HepG2 (cell line): ENCODE data around the gene PARS2. TPM values are rescaled to one million over a fixed set of nuclear protein-coding genes. Genes with fewer than 3 reads are reported as not detected.

Source experiments
- ATAC-seq: fragments of 200-7000 bp; cut with Tn5 transposase; 3 replicates; pipeline ENCODE4 v1.9.1; 2020; ENCODE audit warnings: mild to moderate bottlenecking, moderate library complexity
- BruUV-seq: library from RNA; stranded (reverse); fragments of 400-500 nt; replicated peaks from 2 replicates; lab custom pipeline; 2021; lab: Mats Ljungman, UMichigan
- CTCF ChIA-PET: fragments of 300-600 bp; formaldehyde crosslinking; extraction: SDS; loops from one replicate; lab custom pipeline; 2021; ENCODE audit warnings: low total read pairs, inconsistent platforms, low intra/inter-chr PET ratio; lab: Yijun Ruan, JAX
- POLR2A ChIA-PET: fragments of 350-600 bp; sonication (Branson Sonifier 250); formaldehyde crosslinking; loops from one replicate; lab custom pipeline; 2020; ENCODE audit warnings: antibody characterized with exemption, inconsistent platforms; lab: Yijun Ruan, JAX
- DNase-seq: peaks from one replicate; pipeline ENCODE4 v3.0.0-alpha.2; 2015; ENCODE audit warnings: low spot score
- FAIRE-seq: peaks from 3 replicates; lab custom pipeline; 2011; peaks lifted over from hg19 to GRCh38; lab: Jason Lieb, UNC
- H2AFZ ChIP-seq: one replicate; pipeline ENCODE4 v1.6.1; 2011; ENCODE audit warnings: low read length, inconsistent platforms
- H3K27ac ChIP-seq: fragments of 300-600 bp; 3 replicates; pipeline ENCODE4 v1.8.0; 2011; ENCODE audit warnings: mixed run types, mild to moderate bottlenecking, mixed read lengths, low read length, inconsistent platforms; ENCODE audit not compliant: insufficient read depth; ENCODE audit errors: extremely low read length
- H3K27me3 ChIP-seq, 2 experiments: fragments of 200-600 bp in 1 of 2; 2 replicates in 1 of 2; 3 replicates in 1 of 2; pipeline versions ENCODE4 v1.6.0 to v1.8.0; 2011; ENCODE audit warnings: low read length in 2 of 2, mild to moderate bottlenecking in 2 of 2, moderate library complexity in 2 of 2, inconsistent platforms in 1 of 2; ENCODE audit not compliant: insufficient read depth in 2 of 2, control insufficient read depth in 1 of 2
- H3K36me3 ChIP-seq, 2 experiments: fragments of 200-600 bp in 1 of 2; replicated peaks in 1 of 2; 2 replicates in 1 of 2; 3 replicates in 1 of 2; pipeline versions ENCODE4 v1.5.1 to v1.8.0; 2011; ENCODE audit warnings: low read length in 2 of 2, inconsistent platforms in 1 of 2; ENCODE audit not compliant: insufficient read depth in 2 of 2, control insufficient read depth in 1 of 2
- H3K4me1 ChIP-seq: 2 replicates; pipeline ENCODE4 v1.5.1; 2012; ENCODE audit warnings: low read length, inconsistent platforms; ENCODE audit not compliant: insufficient read depth
- H3K4me2 ChIP-seq: 2 replicates; pipeline ENCODE4 v1.6.0; 2011; ENCODE audit warnings: low read depth, low read length, inconsistent platforms
- H3K4me3 ChIP-seq, 3 experiments: fragments of 200-600 bp in 1 of 3; sonication (generic), shearing (Covaris generic) in 1 of 3; replicated peaks in 1 of 3; 2 replicates each; pipeline ENCODE4 v1.5.1; 2011 to 2016; ENCODE audit warnings: low read length in 3 of 3, inconsistent platforms in 2 of 3, low read depth in 2 of 3, mild to moderate bottlenecking in 2 of 3, control low read depth in 1 of 3, mixed read lengths in 1 of 3; ENCODE audit not compliant: insufficient read depth in 1 of 3
- H3K79me2 ChIP-seq: one replicate; pipeline ENCODE4 v1.6.1; 2011; ENCODE audit warnings: low read length, inconsistent platforms; ENCODE audit not compliant: insufficient read depth
- H3K9ac ChIP-seq: 2 replicates; pipeline ENCODE4 v1.6.0; 2011; ENCODE audit warnings: mild to moderate bottlenecking, low read depth, low read length, inconsistent platforms; ENCODE audit not compliant: insufficient read depth
- H3K9me3 ChIP-seq: 2 replicates; pipeline ENCODE4 v1.5.1; 2012; ENCODE audit warnings: mild to moderate bottlenecking, low read length
- H4K20me1 ChIP-seq: 2 replicates; pipeline ENCODE4 v1.6.0; 2011; ENCODE audit warnings: inconsistent platforms, mild to moderate bottlenecking, low read length, moderate library complexity; ENCODE audit not compliant: insufficient read depth
- ARID5B ChIP-seq: IDR thresholded peaks from 2 replicates; pipeline ENCODE4 v1.4.0; 2020; ENCODE audit warnings: mild to moderate bottlenecking, missing genetic modification reagents
- CCAR2 ChIP-seq: fragments of 200-400 bp; formaldehyde crosslinking; optimal IDR thresholded peaks from 2 replicates; pipeline ENCODE3; 2018; ENCODE audit warnings: low read depth, mild to moderate bottlenecking, low read length, moderate library complexity
- IKZF4 ChIP-seq: sonication (generic); formaldehyde crosslinking; IDR thresholded peaks from 2 replicates; pipeline ENCODE4 v1.5.1; 2020; ENCODE audit warnings: borderline replicate concordance, mild to moderate bottlenecking, low read depth, missing genetic modification reagents; ENCODE audit errors: not compliant biosample characterization
- ZNF142 ChIP-seq: sonication (generic); formaldehyde crosslinking; IDR thresholded peaks from 2 replicates; pipeline ENCODE4 v1.4.0; 2020; ENCODE audit warnings: missing genetic modification reagents
- ZNF3 ChIP-seq: IDR thresholded peaks from 2 replicates; pipeline ENCODE4 v1.7.0; 2017; ENCODE audit warnings: inconsistent platforms
- ZNF619 ChIP-seq: sonication (generic); formaldehyde crosslinking; IDR thresholded peaks from 2 replicates; pipeline ENCODE4 v1.4.0; 2020; ENCODE audit warnings: mild to moderate bottlenecking, missing genetic modification reagents
- WGBS: methylation state at CpG from one replicate; pipeline ENCODE4 v1.1.6; 2017; ENCODE audit warnings: low lambda C conversion rate; 5-methylcytosine and 5-hydroxymethylcytosine counted together
- in situ Hi-C: cut with HindIII; loops from 2 replicates; pipeline ENCODE4 v1.10.0; 2017; ENCODE audit warnings: low pct_unique_long_range_greater_than_20kb; ENCODE audit not compliant: extremely low pct_ligation_motif_present
- intact Hi-C: fragments of 100-400 bp; cut with micrococcal nuclease; formaldehyde crosslinking; loops from one replicate; pipeline ENCODE4 v1.10.0; 2022; ENCODE audit not compliant: unreplicated experiment
- polyA plus RNA-seq, 8 experiments: library from polyadenylated mRNA; depleted of rRNA in 3 of 8; stranded (reverse) in 7 of 8; unstranded in 1 of 8; fragments of >200 nt; fragmentation: Illumina TruSeq in 4 of 8; extraction: Trizol in 4 of 8; gene quantifications; 2 replicates each; pipeline versions ENCODE4 v1.2.1 to v1.2.3, GENCODE V29; 2011 to 2016; ENCODE audit warnings: low read depth in 4 of 8, missing spikeins in 1 of 8, mixed read lengths in 1 of 8; ENCODE audit not compliant: insufficient read depth in 1 of 8
- total RNA-seq, 5 experiments: library from RNA; depleted of rRNA; stranded (reverse); fragments of >200 nt; fragmentation: Illumina TruSeq; extraction: Trizol; gene quantifications; 2 replicates each; pipeline ENCODE4 v1.2.3, GENCODE V29; 2016; ENCODE audit warnings: low read depth in 1 of 5
- TF ChIP-seq, protein P1 (sequence below): sonication (generic); formaldehyde crosslinking; IDR thresholded peaks from 2 replicates; pipeline ENCODE4 v1.4.0; 2020; ENCODE audit warnings: missing genetic modification reagents, borderline replicate concordance
- TF ChIP-seq, protein P2 (sequence below): sonication (generic); formaldehyde crosslinking; IDR thresholded peaks from 2 replicates; pipeline ENCODE4 v1.4.0; 2020; ENCODE audit warnings: missing genetic modification reagents; ENCODE audit errors: not compliant biosample characterization

Gene PARS2
- total and polyA plus RNA-seq, 2 of the 13 experiments (the other 11 are each of a cell fraction or from before 2014, with no cell fraction given), result 2.4 to 4.6 TPM

- TF ChIP-seq ARID5B (CRISPR knock-in tag), result no peak
- TF ChIP-seq ZNF142 (CRISPR knock-in tag), result no peak
- TF ChIP-seq, protein P1, sequence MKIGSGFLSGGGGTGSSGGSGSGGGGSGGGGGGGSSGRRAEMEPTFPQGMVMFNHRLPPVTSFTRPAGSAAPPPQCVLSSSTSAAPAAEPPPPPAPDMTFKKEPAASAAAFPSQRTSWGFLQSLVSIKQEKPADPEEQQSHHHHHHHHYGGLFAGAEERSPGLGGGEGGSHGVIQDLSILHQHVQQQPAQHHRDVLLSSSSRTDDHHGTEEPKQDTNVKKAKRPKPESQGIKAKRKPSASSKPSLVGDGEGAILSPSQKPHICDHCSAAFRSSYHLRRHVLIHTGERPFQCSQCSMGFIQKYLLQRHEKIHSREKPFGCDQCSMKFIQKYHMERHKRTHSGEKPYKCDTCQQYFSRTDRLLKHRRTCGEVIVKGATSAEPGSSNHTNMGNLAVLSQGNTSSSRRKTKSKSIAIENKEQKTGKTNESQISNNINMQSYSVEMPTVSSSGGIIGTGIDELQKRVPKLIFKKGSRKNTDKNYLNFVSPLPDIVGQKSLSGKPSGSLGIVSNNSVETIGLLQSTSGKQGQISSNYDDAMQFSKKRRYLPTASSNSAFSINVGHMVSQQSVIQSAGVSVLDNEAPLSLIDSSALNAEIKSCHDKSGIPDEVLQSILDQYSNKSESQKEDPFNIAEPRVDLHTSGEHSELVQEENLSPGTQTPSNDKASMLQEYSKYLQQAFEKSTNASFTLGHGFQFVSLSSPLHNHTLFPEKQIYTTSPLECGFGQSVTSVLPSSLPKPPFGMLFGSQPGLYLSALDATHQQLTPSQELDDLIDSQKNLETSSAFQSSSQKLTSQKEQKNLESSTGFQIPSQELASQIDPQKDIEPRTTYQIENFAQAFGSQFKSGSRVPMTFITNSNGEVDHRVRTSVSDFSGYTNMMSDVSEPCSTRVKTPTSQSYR (CRISPR knock-in tag), result no peak
- TF ChIP-seq ZNF619 (CRISPR knock-in tag), result no peak
- TF ChIP-seq ZNF3 (CRISPR knock-in tag), result no peak
- TF ChIP-seq, protein P2, sequence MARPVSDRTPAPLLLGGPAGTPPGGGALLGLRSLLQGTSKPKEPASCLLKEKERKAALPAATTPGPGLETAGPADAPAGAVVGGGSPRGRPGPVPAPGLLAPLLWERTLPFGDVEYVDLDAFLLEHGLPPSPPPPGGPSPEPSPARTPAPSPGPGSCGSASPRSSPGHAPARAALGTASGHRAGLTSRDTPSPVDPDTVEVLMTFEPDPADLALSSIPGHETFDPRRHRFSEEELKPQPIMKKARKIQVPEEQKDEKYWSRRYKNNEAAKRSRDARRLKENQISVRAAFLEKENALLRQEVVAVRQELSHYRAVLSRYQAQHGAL (CRISPR knock-in tag), result no peak
- no peak for TF ChIP-seq CCAR2
- no peak for TF ChIP-seq IKZF4 (CRISPR knock-in tag)
- Histone ChIP-seq H3K9me3 (no peaks in the 10 kb centered on the region), H3K27me3 (no peaks in the 10 kb centered on the region), H3K4me1 (peaks cover 41% of the 10 kb centered on the region), H4K20me1 (no peaks in the 10 kb centered on the region), H2AFZ (no peak overlapping the region), H3K27ac (no peak overlapping the region), H3K79me2 (no peaks in the 10 kb centered on the region), H3K9ac (no peak overlapping the region), H3K4me3 (no peak overlapping the region), H3K36me3 (no peaks in the 10 kb centered on the region), H3K4me2 (no peak overlapping the region)
- in situ Hi-C loops, result no loop called here
- FAIRE-seq (no peak), ATAC-seq (no peak), DNase-seq (no peak)
- CTCF ChIA-PET, result no interaction called here
- no TSS peak for BruUV-seq
- intact Hi-C loops, result no loop called here
- WGBS, result 90% methylated on average over 16 of the region's 39 CpGs
- POLR2A ChIA-PET, result no interaction called here
These were observed 35.9 kb upstream of the PARS2 start for GRCh38 chr1:54800041-54800898.
